NCI-H2081 (cell line): ENCODE measurements around the gene MLPH.

Experiments used
- DNase-seq, 2 experiments: peaks; one replicate each; lab custom pipeline; 2025; lab: John Stamatoyannopoulos, UW

The MLPH gene

DNA sequence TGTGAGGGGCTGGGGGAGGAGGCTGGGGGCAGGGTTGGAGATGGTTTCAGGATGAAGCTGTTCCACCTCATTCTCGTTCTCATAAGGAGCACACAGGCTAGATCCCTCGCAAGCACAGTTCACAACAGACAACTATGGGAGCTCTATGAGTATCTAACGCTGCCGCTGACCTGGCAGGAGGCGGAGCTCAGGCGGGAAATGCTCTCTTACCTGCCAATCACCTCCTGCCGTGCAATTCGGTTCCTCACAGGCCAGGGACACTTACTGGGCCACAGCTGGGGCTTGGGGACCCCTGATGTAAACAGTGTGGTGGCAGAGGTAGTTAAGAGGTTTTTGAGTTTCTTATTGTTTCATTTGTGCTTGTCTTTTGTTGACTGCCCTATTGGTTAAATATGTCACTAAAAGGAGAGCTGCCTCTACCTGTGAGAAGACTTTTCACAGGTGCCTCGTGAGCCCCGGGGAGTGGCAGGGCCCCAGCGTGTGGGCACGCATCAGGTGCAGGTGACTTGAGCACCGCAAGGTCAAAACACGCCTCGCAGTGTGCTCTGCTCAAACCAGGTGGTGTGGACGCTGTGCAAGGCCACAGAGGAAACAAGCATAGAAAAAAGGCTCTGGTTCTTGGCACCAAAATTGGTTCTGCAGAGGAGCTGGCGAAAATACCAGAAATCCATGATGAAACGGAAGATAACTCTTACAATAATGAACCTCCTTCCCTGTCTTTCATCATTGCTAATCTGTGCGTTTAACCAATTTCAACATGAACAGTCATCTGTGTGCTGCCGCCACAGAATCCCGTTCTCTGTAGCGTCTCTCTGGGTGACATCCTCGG is 10.2 kb downstream of the MLPH start:
- DNase-seq: no peak

DNA sequence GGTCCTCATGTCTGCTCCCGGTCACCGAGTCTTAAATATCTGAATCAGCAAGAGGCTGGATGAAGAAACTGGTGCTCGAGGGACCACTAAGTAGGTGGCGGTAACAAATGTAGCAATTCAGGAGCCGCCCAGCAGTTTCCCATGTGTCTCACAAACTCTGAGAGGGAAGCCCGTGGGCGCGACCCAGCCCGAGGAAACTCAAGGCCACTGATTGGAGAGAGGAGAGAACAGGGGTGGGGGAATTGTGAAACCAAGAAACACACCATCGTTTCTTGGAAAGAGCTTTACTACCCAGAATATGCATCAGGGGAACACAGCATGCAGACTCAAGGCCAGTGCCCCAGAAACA is 10.8 kb downstream of the MLPH start:
- no peak for DNase-seq

DNA sequence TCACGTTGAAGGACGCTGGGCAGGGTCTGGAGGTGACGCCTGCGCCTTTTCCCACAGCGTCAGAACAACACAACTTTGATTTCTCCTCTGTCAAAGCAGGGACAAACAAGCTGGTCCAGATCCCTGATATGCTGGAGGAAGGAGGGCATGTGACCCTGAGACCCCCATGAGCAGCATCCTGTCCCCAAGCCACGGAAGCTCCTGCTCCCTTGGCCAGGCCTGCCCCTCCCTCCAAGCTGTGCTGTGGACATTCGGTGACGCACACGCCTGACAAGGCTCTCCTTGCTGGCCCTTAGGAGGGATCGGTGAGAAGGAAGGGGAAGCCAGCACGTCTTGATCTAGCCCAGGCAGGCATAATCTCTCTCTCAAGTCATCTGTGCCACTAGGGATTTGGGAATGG is 11.3 kb downstream of the MLPH start:
- DNase-seq: no peak

DNA sequence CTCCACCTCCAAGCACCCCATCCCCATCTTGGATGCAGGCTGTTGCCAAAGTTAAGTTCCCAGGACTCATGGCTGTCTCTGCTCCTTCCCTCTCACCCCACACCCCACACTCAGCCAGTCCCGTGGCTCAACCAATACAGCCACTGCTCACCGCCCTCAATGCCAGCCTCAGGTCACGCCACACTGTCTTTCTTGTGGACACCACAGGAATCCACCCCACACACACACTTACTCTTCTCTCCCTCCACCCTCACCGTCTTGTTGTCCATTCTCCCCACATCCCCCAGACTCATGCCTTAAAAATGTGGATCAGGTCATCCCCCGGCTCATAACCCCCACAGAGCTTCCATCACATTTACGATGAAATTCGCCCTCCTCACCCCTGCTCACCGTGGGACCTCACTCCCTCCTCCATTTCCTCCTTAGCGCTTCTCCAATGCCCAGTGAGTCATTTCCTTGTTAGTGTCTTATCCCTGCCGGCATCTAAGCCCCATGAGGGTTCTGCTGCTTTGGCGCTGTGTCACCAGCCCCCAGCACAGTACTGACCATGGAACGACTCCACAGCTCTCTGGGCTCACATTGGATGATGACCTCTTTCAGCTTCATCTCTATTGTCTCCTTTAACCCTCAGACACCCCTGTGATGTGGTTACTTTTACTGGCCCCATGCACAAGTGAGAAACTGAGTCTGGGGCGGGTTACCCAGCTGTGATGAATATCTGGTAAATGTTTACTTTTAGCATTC is 13.8 kb downstream of the MLPH start:
- DNase-seq: no peak

DNA sequence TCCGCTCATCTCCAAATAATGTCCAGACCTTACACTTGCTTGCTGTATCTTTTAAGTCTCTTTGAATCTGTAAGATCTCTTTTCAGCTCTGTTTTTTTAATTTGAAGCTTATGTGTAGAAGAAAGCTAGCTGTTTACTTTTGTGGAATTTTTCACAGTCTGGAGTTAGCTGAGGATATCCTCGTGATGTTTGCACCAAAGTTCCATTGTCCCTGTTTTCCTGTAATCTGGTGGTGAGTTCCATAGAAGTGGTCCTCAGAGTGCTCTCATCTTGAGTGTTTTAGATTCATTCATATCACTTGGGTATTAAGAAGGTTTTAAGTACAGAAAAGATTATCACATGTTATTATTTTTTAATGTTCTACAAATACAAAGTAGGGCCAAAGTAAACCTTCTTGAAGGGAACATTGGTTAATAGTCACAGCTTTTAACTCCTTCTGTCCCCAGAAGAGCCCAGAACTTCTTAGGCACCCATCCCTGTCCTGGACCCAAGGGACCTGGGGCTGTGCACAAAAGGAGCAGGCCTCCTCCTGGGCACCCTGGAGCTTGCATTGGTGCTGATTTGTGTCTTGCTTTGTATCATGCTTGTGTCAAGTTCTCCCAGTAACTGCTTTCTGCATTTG is 15.0 kb downstream of the MLPH start:
- no peak for DNase-seq

DNA sequence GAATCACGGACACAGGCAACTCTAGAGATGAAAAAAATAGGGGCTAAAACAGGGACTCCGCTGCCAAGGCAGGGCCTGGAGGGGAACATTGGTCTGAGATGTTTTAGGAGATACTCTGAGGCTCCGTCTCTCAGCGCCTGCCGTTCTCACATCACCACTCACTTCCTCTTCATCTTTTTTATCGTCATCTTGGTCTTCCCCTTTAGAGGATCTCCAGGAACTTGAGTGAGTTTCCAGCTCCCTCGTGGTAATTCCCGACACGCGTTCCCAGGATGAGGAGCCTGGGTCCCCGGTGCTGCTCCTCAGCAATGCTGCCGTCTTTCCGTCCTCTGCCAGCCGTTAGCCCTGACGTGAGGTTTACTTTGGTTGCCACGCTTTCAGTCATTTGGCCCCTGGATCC is 16.1 kb downstream of the MLPH start:
- no peak for DNase-seq

DNA sequence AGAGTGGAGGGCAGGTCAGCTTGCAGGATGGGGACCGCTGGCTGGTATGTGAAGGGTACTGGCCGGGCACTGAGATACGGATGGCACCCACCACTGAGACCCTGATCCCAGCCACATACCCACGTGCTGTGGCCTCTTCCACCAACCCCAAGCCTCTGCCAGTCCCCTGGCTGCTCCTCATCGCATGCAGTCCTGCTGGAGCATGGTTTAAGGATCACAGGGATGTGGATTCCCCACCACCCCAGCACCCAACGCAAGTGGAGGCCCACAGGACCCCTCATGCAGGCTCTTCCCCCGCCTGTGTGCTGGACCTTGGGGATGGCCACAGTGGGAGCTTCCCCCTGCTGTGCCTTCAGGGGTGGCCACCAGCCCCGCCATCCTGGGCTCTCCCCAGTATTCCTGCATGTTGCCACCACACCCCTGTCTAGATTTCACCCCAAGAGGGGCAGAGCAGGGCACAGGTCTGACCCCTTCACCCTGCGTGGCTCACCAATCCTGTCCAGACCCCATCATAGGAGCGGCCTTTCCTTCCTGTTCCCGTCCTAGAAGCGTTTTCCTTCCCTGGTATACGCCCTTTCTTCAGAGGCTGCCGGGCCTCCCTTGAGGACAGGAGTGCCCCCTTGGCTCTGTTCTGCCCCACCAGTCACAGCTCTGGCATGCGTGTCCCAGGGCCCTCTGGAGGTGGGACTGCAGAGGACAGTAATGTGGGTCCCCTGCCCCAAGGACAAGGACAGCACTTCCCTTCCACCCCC is 18.3 kb downstream of the MLPH start:
- DNase-seq: no peak

DNA sequence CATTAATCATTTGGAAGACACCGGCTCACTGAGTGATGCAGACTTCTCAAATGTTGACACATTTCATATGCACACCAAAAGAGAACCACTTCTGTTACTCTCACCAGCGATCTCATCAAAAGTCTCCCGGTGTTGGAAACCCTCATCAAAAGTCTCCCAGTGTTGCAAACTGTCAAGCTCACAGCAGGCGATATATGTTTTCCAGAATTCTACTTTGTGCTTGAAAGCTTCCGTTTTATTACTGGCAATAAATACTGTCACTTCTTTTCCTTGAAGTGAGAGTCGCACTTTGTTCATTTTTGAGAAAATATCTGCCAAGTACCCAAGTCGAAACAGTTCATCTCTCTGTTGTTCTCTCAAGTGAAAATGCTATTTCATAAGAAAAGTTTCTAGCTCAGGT is 20.5 kb downstream of the MLPH start:
- DNase-seq: no peak

DNA sequence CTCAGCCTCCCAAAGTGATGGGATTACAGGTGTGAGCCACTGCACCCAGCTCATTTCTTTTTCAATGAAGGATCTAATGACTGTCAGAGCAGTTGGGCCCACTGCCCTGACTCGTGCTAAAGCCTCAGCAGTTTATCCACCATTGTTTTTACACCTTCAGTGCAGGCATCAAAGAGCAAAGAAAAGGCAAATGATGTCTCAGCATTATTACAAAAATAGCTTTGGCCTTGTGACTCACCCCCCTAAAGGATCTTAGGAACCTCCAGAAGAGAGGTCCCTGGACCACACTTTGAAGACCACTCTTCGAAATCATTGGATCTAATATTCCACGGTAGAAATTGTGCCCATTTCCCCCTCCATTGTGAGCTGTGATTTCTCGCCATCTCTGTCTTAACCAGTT is 21.3 kb downstream of the MLPH start:
- DNase-seq: no peak

DNA sequence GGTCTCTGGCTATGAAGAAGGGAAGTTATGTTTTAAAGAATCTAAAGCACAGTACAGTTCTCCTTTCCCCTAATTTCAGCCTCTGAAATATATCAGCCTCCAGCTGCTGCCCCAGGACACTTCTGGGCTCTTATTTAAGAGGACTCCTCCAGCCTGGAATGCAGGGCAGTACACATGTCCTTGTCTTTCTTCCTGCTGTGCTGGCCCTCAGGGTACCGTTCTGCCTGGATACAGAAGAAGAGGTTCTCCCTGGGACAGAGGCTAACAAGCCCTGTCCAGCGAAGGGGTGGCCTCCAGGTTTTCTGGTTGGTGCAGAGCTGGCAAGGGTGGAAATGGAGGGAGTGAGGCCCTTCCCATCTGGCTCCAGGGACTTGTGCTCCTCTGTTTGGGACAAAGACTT is 22.1 kb downstream of the MLPH start:
- no peak for DNase-seq

DNA sequence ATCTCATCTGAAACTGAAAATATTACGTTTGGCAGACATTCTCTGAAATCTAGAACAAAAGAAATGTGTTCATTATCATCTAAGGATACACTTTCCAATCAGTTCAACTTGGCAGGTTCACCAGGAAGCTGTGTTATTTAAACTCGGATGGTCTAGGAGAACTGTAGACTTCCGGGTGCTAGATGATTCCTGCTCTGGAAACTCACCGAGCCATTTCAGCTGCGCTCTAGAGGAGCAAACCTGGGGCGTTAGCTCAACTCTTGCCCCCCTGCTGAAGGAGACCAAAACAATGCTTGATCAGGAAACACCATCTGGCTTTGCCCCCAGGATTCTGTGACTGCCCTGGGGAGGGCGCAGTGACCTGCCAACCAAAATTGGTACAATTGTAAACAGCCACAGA is 22.9 kb downstream of the MLPH start:
- peak in 1 of 2 experiments; percentile 14 for DNase-seq

DNA sequence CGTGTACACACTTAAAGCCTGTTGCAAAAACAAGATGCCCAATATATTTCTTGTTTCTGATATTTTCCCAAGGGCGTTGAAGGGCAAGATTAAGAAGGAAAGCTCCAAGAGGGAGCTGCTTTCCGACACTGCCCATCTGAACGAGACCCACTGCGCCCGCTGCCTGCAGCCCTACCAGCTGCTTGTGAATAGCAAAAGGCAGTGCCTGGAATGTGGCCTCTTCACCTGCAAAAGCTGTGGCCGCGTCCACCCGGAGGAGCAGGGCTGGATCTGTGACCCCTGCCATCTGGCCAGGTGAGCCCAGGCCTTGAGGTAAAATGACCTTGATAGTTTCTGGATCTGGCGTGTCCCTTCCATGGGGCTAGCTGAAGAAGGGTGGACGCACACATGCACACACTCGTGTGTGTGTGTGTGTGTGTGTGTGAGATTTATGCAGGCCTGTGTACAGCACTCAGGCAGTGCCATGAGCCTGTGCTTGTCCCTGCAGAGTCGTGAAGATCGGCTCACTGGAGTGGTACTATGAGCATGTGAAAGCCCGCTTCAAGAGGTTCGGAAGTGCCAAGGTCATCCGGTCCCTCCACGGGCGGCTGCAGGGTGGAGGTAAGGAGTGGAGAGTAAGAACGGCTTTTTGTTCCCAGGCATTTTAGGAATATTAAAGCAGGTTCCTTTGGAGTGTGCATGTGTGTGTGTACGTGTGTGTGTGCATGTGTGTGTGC is 23.6 kb downstream of the MLPH start:
- no peak for DNase-seq

DNA sequence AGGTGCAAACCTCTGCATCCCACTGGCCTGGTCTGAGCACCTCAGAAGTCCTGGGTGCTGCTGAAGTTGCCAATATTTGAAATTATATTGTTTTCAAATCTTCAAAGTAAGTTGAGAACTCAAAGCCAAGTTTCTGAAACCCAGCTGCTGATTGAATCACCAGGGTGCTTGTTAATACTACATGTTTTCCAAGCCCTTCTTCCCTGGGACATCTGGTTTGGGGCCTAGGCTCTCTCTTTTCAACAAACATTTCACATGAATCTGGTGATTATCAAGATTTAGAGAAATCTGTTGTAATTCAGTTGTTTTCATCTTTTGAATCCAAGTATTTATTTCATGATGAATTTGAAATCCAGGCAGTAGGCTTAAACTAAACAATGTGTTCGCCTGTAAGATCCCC is 24.4 kb downstream of the MLPH start:
- DNase-seq: no peak

DNA sequence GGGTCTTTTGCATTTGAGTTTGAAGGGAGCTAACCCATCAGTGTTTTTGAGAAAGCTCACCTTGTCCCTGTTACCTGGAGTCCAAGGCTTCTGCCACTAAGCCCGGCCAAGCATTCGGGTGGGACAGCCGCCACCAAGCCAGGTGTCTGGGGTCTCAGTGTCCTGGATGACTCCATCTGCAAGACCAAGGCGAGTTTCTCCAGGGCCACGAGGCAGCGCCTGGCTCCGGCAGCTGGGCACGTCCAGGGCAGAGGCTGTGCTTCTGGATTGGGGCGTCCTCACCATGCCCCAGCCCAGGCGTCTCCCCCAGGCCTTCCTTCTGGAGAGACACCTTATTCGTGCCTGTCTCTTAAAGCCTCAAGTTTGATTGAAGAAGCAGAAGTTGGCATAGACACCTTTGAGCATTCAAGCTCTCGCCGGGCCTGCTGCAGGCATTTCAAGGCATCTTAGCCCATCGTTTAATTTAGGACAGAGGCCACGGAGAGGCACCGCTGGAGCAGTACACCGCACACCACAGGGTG is 24.9 kb downstream of the MLPH start:
- DNase-seq: no peak

DNA sequence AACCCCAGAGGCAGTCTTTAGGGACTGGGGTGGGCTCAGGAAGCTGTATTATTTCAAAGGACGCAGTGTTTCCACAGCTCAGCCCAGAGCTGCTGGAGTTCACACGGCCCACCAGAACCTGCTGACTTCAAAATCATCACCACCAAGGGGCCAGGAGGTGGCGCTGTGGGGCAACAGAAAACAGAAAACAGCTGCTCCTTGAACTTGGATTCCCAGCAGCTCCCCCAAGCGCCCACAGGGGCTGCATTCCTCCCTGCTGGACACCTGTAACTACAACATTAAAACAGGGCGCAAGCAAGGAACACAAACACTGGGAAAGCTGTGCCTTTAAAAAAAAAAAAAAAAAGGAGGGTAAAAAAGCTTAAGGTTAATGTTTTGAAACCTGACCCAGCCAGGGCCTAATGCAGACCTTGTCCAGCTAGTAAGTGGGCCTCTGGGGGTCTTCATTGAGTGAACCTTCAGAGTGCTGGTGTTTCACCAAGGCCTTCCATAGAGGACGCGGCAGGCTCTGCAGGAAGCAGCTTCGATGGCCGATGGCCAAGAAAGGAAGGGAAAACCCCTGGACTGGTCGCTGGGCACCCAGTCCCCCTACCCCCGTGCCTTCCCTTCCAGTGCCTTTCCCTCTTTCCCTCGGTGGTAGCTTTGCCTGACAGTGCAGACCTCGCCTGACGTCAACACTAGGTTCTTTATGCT is 25.9 kb downstream of the MLPH start:
- DNase-seq: peak; percentile 75 to 88

DNA sequence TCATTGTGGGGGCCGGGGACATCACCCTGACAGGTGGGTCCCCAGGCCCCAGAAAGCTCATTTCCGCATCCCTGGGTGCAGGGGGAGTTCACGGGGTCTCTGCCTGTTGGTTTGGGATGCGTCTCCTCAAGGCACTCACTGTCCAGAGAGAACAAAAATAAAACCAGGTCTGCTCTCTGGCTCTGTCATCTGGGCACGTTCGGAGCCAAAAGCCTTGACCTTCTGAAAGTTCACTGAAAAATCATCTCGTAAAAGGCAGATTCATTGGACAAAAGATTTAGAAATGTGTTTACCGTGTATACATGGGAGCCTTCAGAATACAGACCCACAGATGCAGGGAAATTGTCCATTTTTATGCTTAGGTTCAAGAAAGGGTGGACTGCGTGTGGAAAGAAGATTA is 26.6 kb downstream of the MLPH start:
- DNase-seq: no peak

DNA sequence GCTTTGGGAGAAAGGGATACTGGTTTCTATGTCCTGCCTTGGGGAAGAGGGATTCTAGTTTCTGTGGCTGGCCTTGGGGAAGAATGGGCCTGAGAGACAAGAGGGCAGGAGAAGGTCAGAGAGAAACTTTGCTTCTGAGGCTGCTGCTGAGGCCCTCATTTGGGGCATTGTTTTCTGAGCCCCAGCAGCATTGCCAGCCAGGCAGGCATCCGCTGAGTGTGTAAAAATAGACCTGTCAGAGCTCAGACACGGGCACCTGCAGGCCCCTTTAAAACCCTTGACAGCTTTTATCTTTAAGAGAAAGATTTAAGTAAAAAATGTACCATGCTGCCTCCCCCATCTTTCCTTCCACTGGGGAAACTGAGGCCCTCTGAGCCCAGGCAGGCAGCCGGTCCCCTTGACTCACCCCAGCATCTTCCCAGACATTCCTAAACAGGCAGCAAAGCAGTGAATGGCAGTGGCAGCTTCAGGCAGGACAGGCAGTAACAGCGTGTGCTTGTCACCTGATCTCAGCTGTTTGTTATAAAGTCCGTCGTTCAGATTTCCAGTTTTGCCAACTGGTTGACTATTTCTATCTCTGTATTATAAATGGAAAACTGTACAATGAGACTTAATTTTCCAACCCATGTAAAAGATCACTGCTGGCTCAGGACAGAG is 27.6 kb downstream of the MLPH start:
- DNase-seq: no peak

DNA sequence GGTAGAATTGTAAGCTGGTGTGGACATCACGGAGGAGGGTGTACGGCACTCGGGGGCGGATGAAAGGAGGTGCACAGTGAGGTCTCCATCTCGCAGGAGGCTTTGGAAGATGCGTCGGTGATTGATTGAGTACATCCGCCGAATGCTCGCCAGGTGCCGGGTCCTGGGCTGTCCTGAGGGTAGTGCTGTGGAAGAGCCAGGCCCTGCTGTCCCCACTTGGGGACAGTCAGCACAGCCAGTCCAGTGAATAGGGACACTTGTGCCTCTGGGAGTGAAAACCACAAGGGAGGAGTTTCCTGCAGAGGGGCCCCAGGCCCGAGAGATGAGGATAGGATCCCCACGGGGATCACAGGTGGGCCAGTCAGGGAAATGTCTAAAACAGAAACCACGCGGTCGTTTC is 28.1 kb downstream of the MLPH start:
- DNase-seq: no peak

DNA sequence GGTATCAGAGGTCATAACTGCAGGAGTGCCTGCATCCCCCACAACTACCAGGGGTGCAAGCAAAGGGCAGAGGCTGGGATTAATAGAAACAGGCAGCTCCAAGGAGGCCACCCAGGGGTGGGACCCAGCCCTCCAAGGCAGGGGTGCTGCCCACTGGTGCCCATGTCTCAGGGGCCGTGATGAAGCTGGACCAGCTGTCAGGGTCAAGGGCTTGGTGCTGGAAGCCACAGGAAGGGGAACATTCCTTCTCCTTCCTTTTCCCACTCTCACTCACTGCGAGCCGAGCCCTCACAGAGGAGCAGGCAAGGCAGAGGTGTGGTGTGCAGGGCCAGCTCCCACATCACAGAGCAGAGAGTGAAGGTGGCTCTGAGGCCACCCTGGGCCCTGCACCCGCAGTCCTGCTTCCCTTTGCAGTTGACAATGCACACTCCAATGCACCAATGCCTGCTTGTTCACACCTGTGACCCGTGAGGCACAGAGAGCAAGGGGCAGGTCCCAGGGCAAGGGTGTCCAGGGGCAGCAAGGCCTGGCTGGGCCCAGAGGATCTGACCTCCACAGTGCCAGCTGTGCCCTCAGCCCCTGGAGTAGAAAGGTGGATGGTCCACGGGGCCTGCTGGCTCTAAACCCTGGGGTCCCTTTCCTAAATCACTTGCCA is 28.7 kb downstream of the MLPH start:
- DNase-seq: no peak

DNA sequence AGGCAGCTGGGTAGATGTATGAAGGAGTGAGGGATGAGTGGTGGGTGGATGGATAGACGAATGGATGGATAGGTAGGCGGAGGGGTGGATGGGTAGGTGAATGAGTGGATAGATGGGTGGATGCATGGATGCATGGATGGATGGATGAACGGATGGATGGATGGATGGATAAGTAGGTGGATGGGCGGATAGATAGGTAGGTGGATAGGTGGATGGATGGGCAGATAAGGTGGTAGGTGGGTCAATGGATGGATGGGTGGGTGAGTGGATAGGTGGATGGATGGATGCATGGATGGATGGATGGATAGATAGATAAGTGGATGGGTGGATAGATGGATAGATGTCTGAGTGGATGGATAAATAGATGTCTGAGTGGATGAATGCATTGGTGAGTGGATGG is 30.1 kb downstream of the MLPH start:
- DNase-seq: no peak
